ENCODE results near the gene HDAC9.

Gene HDAC9

GRCh38 chr7:18558503-18558902 lies 63.0 kb downstream of the HDAC9 start:
- DNase-seq (ENCODE audit: low spot score): no peak

GRCh38 chr7:18558910-18559309 lies 63.4 kb downstream of the HDAC9 start:
- no peak for DNase-seq (ENCODE audit: low spot score)

DNA sequence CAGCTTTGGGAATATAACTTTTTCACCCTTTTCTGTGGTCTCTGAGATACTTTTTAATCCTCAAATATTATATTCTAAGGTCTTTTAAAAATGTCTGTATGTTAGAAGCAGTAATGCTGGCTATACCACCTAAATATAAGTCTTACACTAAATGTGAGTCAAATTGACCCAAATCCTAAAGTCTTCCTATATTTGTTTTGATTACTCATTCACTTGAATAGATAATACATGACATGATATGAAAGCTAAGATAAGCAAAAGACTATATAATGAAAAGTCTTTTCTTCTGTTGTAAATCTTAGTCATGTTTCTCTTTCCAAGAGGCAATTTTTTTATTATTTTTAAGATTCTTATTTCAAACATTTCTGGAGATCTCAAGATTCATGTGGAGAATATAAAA lies 64.2 kb downstream of the HDAC9 start:
- DNase-seq (ENCODE audit: low spot score): no peak

GRCh38 chr7:18564779-18565178 lies 69.2 kb downstream of the HDAC9 start:
- no peak for DNase-seq (ENCODE audit: low spot score)

DNA sequence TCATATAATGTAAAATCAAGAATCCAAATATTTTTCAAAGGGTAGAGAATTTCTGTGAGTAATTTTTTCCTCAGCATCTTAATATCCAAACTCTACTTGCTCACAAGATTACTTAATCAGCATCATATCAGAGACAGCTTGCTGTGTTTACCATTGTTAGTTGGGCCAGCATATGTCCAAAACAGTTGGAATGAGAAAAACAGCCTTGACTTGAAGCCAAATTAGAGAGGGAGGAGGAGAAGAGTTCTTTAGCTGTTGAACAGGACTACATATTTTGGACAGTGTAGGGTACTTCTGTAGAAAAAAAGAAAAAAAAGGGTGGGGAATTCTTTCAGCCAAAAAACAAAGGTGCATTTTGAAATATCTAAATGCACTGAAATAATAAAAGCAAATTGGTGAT lies 69.8 kb downstream of the HDAC9 start:
- DNase-seq (ENCODE audit: low spot score): no peak

- no peak for DNase-seq (ENCODE audit: low spot score)
These were observed 70.7 kb downstream of the HDAC9 start for GRCh38 chr7:18566205-18566604.

- DNase-seq (ENCODE audit: low spot score): no peak
These were observed 71.3 kb downstream of the HDAC9 start for GRCh38 chr7:18566829-18567228.

DNA sequence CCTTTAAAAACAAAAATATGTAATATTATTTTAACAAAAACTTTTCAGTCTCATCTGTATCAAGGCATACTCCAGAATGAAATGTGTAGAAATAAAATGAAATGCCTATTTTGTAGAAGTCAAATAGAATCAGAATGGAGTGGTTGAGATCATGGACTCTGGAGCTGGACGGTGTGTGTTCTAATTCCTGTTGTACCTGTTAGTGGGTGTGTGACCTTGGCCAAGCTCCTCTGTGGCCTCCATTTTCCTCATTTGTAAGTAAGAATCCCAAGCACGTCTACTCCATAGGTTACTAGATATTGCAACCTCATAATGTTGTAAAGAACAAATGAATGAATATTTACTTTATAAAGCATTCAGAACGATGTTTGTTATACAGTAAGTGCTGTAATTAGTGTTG lies 74.9 kb downstream of the HDAC9 start:
- DNase-seq (ENCODE audit: low spot score): no peak

DNA sequence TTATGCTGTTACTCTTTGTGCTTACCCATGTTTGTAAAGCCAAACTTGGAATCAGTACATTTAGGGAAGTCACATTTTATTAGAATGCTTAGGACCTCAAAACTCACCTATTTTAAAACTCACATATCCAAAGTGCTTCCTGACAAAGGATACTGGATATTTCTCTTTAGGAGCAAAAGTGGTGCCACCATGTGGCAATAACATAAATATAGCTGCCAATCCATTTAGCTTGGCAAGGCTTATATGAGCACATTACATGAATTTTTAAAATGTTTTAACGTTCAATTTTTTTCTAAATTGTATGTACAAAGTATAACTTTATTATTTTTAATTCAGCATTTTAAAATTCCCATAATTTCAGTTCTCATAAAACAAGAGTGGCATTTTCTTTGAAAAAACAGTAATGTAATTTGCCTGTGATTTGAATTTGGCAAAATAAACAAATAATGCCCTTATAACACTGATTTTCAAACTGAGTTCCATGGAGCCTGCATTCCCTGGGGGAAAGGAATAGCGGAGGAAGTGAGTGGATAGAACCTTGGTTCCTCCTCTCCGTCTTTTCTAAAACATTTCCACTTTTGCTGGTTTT lies 75.4 kb downstream of the HDAC9 start:
- DNase-seq (ENCODE audit: low spot score): no peak

- DNase-seq (ENCODE audit: low spot score): no peak
These were observed 76.6 kb downstream of the HDAC9 start for GRCh38 chr7:18572154-18572553.

GRCh38 chr7:18572885-18573284 lies 77.3 kb downstream of the HDAC9 start:
- no peak for DNase-seq (ENCODE audit: low spot score)

GRCh38 chr7:18573410-18574234 lies 78.1 kb downstream of the HDAC9 start:
- DNase-seq (ENCODE audit: low spot score): no peak

- DNase-seq (ENCODE audit: low spot score): no peak
These were observed 78.6 kb downstream of the HDAC9 start for GRCh38 chr7:18574235-18574540.

- DNase-seq (ENCODE audit: low spot score): no peak
These were observed 79.1 kb downstream of the HDAC9 start for GRCh38 chr7:18574676-18575075.

GRCh38 chr7:18575622-18576572 lies 80.3 kb downstream of the HDAC9 start:
- DNase-seq (ENCODE audit: low spot score): no peak

- no peak for DNase-seq (ENCODE audit: low spot score)
These were observed 81.7 kb downstream of the HDAC9 start for GRCh38 chr7:18577096-18577771.

DNA sequence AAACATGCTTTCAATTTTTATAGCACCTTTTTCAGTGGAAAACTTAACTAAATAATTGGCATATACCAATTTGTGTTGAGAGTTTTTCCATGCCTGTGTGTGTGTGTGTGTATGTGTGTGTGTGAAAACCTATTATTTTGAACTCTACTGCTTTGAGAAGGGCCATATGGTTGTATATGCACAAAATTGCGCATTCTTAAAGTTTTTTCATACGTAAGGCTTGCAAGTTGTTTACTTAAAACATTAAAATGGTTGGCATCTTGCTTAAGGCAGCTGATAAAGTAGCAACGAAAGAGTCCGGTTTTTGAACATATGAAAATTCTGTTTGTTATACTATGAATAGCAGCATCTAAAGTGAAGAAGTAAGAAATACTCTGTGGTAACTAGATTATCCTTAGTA lies 84.1 kb downstream of the HDAC9 start:
- DNase-seq (ENCODE audit: low spot score): no peak

GRCh38 chr7:18580950-18581349 lies 85.4 kb downstream of the HDAC9 start:
- no peak for DNase-seq (ENCODE audit: low spot score)

DNA sequence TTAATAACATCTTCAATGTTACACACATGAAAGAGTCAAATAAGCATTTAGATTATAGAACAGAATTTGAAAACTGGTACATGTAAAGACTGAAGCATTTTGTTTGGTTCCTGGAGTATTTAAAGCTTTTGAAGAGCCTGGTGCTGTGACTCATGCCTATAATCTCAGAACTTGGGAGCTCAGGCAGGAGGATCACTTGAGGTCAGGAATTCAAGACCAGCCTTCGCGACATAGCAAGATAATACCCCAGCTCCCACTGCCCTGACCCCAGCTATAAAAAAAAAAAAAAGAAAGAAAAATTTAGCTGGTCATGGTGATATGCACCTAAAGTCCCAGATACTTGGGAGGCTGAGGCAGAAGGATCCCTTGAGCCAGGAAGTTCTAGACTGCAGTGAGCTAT lies 87.8 kb downstream of the HDAC9 start:
- no peak for DNase-seq (ENCODE audit: low spot score)

GRCh38 chr7:18590241-18590640 lies 94.7 kb downstream of the HDAC9 start:
- DNase-seq (ENCODE audit: low spot score): no peak

DNA sequence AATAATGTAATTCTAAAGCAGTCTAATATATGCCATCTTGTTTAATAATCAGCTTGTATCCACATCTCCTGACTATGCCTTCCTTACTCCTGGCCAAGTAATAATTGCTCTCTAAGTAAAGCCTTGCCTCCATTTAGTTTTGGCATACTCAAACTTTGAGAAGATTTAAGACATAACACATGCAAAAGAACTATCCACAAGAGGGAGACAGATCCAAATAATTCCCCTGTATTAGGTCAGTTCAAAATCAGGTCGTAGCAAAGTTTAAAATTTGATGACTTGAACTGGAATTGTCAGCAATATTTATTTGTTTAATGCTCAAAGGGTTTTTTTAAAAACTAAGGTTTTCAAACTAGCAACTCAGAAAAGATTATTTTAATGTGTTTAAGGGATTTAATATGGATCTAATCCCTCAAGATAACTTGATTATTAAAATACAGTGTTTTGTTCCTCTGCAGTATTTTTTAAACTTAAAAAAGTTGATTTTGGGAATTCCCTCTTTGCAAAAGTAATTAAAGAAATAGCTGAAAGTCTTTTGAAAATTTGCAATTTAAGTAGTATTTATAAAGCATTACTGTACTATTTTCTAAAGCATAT lies 95.3 kb downstream of the HDAC9 start:
- no peak for DNase-seq (ENCODE audit: low spot score)
